ENCODE results near the gene TTYH2. TPM values are rescaled to one million over a fixed set of nuclear protein-coding genes. Genes with fewer than 3 reads are reported as not detected.

Gene TTYH2
- total RNA-seq, 2 experiments from 2014 or later = 4.7 to 6.3 TPM

GRCh38 chr17:74197801-74198200 is 15.6 kb upstream of the TTYH2 start:
- peaks cover 32% of the 10 kb centered on the region for H3K4me1 Mint-ChIP-seq (ENCODE audit: low read depth)
- CTCF ChIA-PET = no interaction called here

GRCh38 chr17:74198694-74199093 is 14.7 kb upstream of the TTYH2 start:
- H3K9me3 Mint-ChIP-seq (ENCODE audit: insufficient read depth) = no peaks in the 10 kb centered on the region
- no peak overlapping the region for H3K4me3 Mint-ChIP-seq
- H3K4me1 Mint-ChIP-seq (ENCODE audit: low read depth) = peaks cover 31% of the 10 kb centered on the region
- H3K36me3 Mint-ChIP-seq (ENCODE audit: low read depth) = peaks cover 3% of the 10 kb centered on the region
- ChIA-PET POLR2A (no interaction called here), CTCF (interaction anchor here (1.3 to 2.3 kb wide), 6 partner anchors 10 to 769 kb away, joined by 4 to 47 read pairs (median 10); partner anchors contain the start of gene TTYH2)
- DNase-seq (no peak), ATAC-seq (no peak)
- no peak overlapping the region for H3K27ac Mint-ChIP-seq
- H3K27me3 Mint-ChIP-seq (ENCODE audit: low read depth) = peaks cover 17% of the 10 kb centered on the region

More at GRCh38 chr17:74197801-74198200, 15.6 kb upstream of the TTYH2 start:
- peaks cover 16% of the 10 kb centered on the region for H3K27me3 Mint-ChIP-seq (ENCODE audit: low read depth)
- POLR2A ChIA-PET = no interaction called here
- H3K27ac Mint-ChIP-seq = no peak overlapping the region
- no peaks in the 10 kb centered on the region for H3K9me3 Mint-ChIP-seq (ENCODE audit: insufficient read depth)
- DNase-seq = no peak
- no peak overlapping the region for H3K4me3 Mint-ChIP-seq
- ATAC-seq = no peak
- H3K36me3 Mint-ChIP-seq (ENCODE audit: low read depth) = no peaks in the 10 kb centered on the region

GRCh38 chr17:74199306-74200092 is 13.9 kb upstream of the TTYH2 start:
- no peak overlapping the region for H3K27ac Mint-ChIP-seq
- peaks cover 7% of the 10 kb centered on the region for H3K36me3 Mint-ChIP-seq (ENCODE audit: low read depth)
- peaks cover 25% of the 10 kb centered on the region for H3K4me1 Mint-ChIP-seq (ENCODE audit: low read depth)
- ChIA-PET POLR2A (interaction anchor here (0.5 kb wide), 1 partner anchor 171 kb away, joined by 3 read pairs; no protein-coding TSS in a partner anchor), CTCF (interaction anchor here (0.6 to 2.3 kb wide), 28 partner anchors 10 to 1019 kb away, joined by 3 to 47 read pairs (median 4); partner anchors contain the start of gene TTYH2)
- DNase-seq (peak; percentile 76), ATAC-seq (peak; percentile 48)
- no peak overlapping the region for H3K4me3 Mint-ChIP-seq
- H3K9me3 Mint-ChIP-seq (ENCODE audit: insufficient read depth) = no peaks in the 10 kb centered on the region
- H3K27me3 Mint-ChIP-seq (ENCODE audit: low read depth) = peaks cover 15% of the 10 kb centered on the region

GRCh38 chr17:74200112-74200511 is 13.3 kb upstream of the TTYH2 start:
- ATAC-seq (no peak), DNase-seq (no peak)
- CTCF ChIA-PET = interaction anchor here (0.6 to 2.3 kb wide), 27 partner anchors 9 to 1020 kb away, joined by 3 to 47 read pairs (median 4); partner anchors contain the start of gene TTYH2
- POLR2A ChIA-PET = interaction anchor here (0.5 kb wide), 1 partner anchor 171 kb away, joined by 3 read pairs; no protein-coding TSS in a partner anchor
- H3K27me3 Mint-ChIP-seq (ENCODE audit: low read depth) = peaks cover 13% of the 10 kb centered on the region
- H3K4me3 Mint-ChIP-seq = no peak overlapping the region
- H3K27ac Mint-ChIP-seq = no peak overlapping the region
- peaks cover 24% of the 10 kb centered on the region for H3K4me1 Mint-ChIP-seq (ENCODE audit: low read depth)
- no peaks in the 10 kb centered on the region for H3K9me3 Mint-ChIP-seq (ENCODE audit: insufficient read depth)
- H3K36me3 Mint-ChIP-seq (ENCODE audit: low read depth) = peaks cover 13% of the 10 kb centered on the region

GRCh38 chr17:74201250-74201649 is 12.1 kb upstream of the TTYH2 start:
- Mint-ChIP-seq H3K36me3 (ENCODE audit: low read depth) (peaks cover 24% of the 10 kb centered on the region), H3K27me3 (ENCODE audit: low read depth) (peaks cover 13% of the 10 kb centered on the region), H3K4me1 (ENCODE audit: low read depth) (peaks cover 32% of the 10 kb centered on the region), H3K4me3 (no peak overlapping the region), H3K9me3 (ENCODE audit: insufficient read depth) (no peaks in the 10 kb centered on the region), H3K27ac (no peak overlapping the region)
- POLR2A ChIA-PET = no interaction called here
- CTCF ChIA-PET = interaction anchor here (0.7 to 1.8 kb wide), 3 partner anchors 8 to 524 kb away, joined by 3 to 6 read pairs (median 5); no protein-coding TSS in a partner anchor
- DNase-seq = no peak
- ATAC-seq = no peak

GRCh38 chr17:74201948-74202347 is 11.4 kb upstream of the TTYH2 start:
- DNase-seq (no peak), ATAC-seq (no peak)
- ChIA-PET POLR2A (no interaction called here), CTCF (interaction anchor here (0.6 to 1.4 kb wide), 3 partner anchors 9 to 411 kb away, joined by 3 to 5 read pairs (median 5); no protein-coding TSS in a partner anchor)
- H3K27ac Mint-ChIP-seq = no peak overlapping the region
- no peaks in the 10 kb centered on the region for H3K9me3 Mint-ChIP-seq (ENCODE audit: insufficient read depth)
- peaks cover 36% of the 10 kb centered on the region for H3K4me1 Mint-ChIP-seq (ENCODE audit: low read depth)
- peaks cover 26% of the 10 kb centered on the region for H3K36me3 Mint-ChIP-seq (ENCODE audit: low read depth)
- no peak overlapping the region for H3K4me3 Mint-ChIP-seq
- peaks cover 13% of the 10 kb centered on the region for H3K27me3 Mint-ChIP-seq (ENCODE audit: low read depth)

- Mint-ChIP-seq H3K4me3 (peak overlapping the region; percentile 98), H3K9me3 (ENCODE audit: insufficient read depth) (no peaks in the 10 kb centered on the region), H3K27me3 (ENCODE audit: low read depth) (peaks cover 13% of the 10 kb centered on the region), H3K27ac (peak overlapping the region; percentile 97), H3K4me1 (ENCODE audit: low read depth) (peaks cover 41% of the 10 kb centered on the region), H3K36me3 (ENCODE audit: low read depth) (peaks cover 31% of the 10 kb centered on the region)
- no peak for ATAC-seq
- ChIA-PET POLR2A (interaction anchor here (0.8 to 1.5 kb wide), 3 partner anchors 10 to 15 kb away, joined by 3 to 6 read pairs (median 3); no protein-coding TSS in a partner anchor), CTCF (interaction anchor here (0.7 to 2.4 kb wide), 7 partner anchors 10 to 177 kb away, joined by 3 to 10 read pairs (median 5); partner anchors contain the start of gene TTYH2)
- no peak for DNase-seq
Measured at GRCh38 chr17:74202938-74203337, 10.4 kb upstream of the TTYH2 start.

GRCh38 chr17:74203439-74204240 is 9.7 kb upstream of the TTYH2 start, which contains the start of gene RPL38:
Gene RPL38, plus strand, starts transcription at chr17:74203678. Its CDS starts 278 bp downstream, at chr17:74203956.
- H3K27ac Mint-ChIP-seq = peak within 1 kb of the TSS; percentile 97
- CTCF ChIA-PET = interaction anchor here (0.7 to 2.4 kb wide), 9 partner anchors 9 to 178 kb away, joined by 3 to 10 read pairs (median 4); partner anchors contain the start of gene TTYH2
- DNase-seq = peak; percentile 98

GRCh38 chr17:74204474-74204873 is 8.9 kb upstream of the TTYH2 start:
- ChIA-PET CTCF (interaction anchor here (1.1 to 2.4 kb wide), 5 partner anchors 8 to 124 kb away, joined by 3 to 10 read pairs (median 5); partner anchors contain the start of gene TTYH2), POLR2A (interaction anchor here (1.0 to 1.5 kb wide), 3 partner anchors 8 to 15 kb away, joined by 3 to 6 read pairs (median 4); no protein-coding TSS in a partner anchor)
- H3K36me3 Mint-ChIP-seq (ENCODE audit: low read depth) = peaks cover 42% of the 10 kb centered on the region
- DNase-seq (no peak), ATAC-seq (no peak)
- peak overlapping the region; percentile 97 for H3K27ac Mint-ChIP-seq
- H3K9me3 Mint-ChIP-seq (ENCODE audit: insufficient read depth) = no peaks in the 10 kb centered on the region
- peak overlapping the region; percentile 98 for H3K4me3 Mint-ChIP-seq
- H3K27me3 Mint-ChIP-seq (ENCODE audit: low read depth) = peaks cover 13% of the 10 kb centered on the region
- H3K4me1 Mint-ChIP-seq (ENCODE audit: low read depth) = peaks cover 46% of the 10 kb centered on the region

More at GRCh38 chr17:74203439-74204240, 9.7 kb upstream of the TTYH2 start, which contains the start of gene RPL38:
- Mint-ChIP-seq H3K4me1 (ENCODE audit: low read depth) (peaks cover 45% of the 10 kb centered on the region), H3K4me3 (peak within 1 kb of the TSS; percentile 98), H3K9me3 (ENCODE audit: insufficient read depth) (no peaks in the 10 kb centered on the region), H3K27me3 (ENCODE audit: low read depth) (peaks cover 13% of the 10 kb centered on the region), H3K36me3 (ENCODE audit: low read depth) (peaks cover 34% of the 10 kb centered on the region)
- POLR2A ChIA-PET = interaction anchor here (0.8 to 1.5 kb wide), 4 partner anchors 9 to 14 kb away, joined by 3 to 6 read pairs (median 4); no protein-coding TSS in a partner anchor
- peak; percentile 85 for ATAC-seq

GRCh38 chr17:74205274-74205673 is 8.1 kb upstream of the TTYH2 start:
- CTCF ChIA-PET = interaction anchor here (0.8 to 2.4 kb wide), 3 partner anchors 8 to 194 kb away, joined by 3 to 10 read pairs (median 3); partner anchors contain the start of gene TTYH2
- DNase-seq = no peak
- POLR2A ChIA-PET = no interaction called here

GRCh38 chr17:74206332-74206818 is 7.0 kb upstream of the TTYH2 start:
- DNase-seq = no peak
- H3K4me3 Mint-ChIP-seq = peak overlapping the region; percentile 2
- H3K36me3 Mint-ChIP-seq (ENCODE audit: low read depth) = peaks cover 54% of the 10 kb centered on the region
- POLR2A ChIA-PET = no interaction called here
- H3K9me3 Mint-ChIP-seq (ENCODE audit: insufficient read depth) = no peaks in the 10 kb centered on the region
- H3K27me3 Mint-ChIP-seq (ENCODE audit: low read depth) = peaks cover 4% of the 10 kb centered on the region
- peak overlapping the region; percentile 15 for H3K27ac Mint-ChIP-seq
- peaks cover 53% of the 10 kb centered on the region for H3K4me1 Mint-ChIP-seq (ENCODE audit: low read depth)
- CTCF ChIA-PET = interaction anchor here (0.8 to 1.0 kb wide), 3 partner anchors 25 to 162 kb away, joined by 3 to 5 read pairs (median 3); no protein-coding TSS in a partner anchor
- ATAC-seq = no peak

More at GRCh38 chr17:74205274-74205673, 8.1 kb upstream of the TTYH2 start:
- H3K9me3 Mint-ChIP-seq (ENCODE audit: insufficient read depth) = no peaks in the 10 kb centered on the region
- H3K4me3 Mint-ChIP-seq = peak overlapping the region; percentile 98
- peaks cover 11% of the 10 kb centered on the region for H3K27me3 Mint-ChIP-seq (ENCODE audit: low read depth)
- peaks cover 49% of the 10 kb centered on the region for H3K36me3 Mint-ChIP-seq (ENCODE audit: low read depth)
- H3K4me1 Mint-ChIP-seq (ENCODE audit: low read depth) = peaks cover 48% of the 10 kb centered on the region
- ATAC-seq = no peak
- peak overlapping the region; percentile 74 for H3K27ac Mint-ChIP-seq
